HepG2 (cell line): ENCODE results near the gene DUSP22. TPM values are rescaled to one million over a fixed set of nuclear protein-coding genes. Genes with fewer than 3 reads are reported as not detected.

Experiments
- ATAC-seq: fragments of 200-7000 bp; cut with Tn5 transposase; 3 replicates; pipeline ENCODE4 v1.9.1; 2020; ENCODE audit warnings: mild to moderate bottlenecking, moderate library complexity
- BruUV-seq: library from RNA; stranded (reverse); fragments of 400-500 nt; replicated peaks from 2 replicates; lab custom pipeline; 2021; lab: Mats Ljungman, UMichigan
- CTCF ChIA-PET: fragments of 300-600 bp; formaldehyde crosslinking; extraction: SDS; loops from one replicate; lab custom pipeline; 2021; ENCODE audit warnings: low total read pairs, inconsistent platforms, low intra/inter-chr PET ratio; lab: Yijun Ruan, JAX
- POLR2A ChIA-PET: fragments of 350-600 bp; sonication (Branson Sonifier 250); formaldehyde crosslinking; loops from one replicate; lab custom pipeline; 2020; ENCODE audit warnings: antibody characterized with exemption, inconsistent platforms; lab: Yijun Ruan, JAX
- DNase-seq: peaks from one replicate; pipeline ENCODE4 v3.0.0-alpha.2; 2015; ENCODE audit warnings: low spot score
- FAIRE-seq: peaks from 3 replicates; lab custom pipeline; 2011; peaks lifted over from hg19 to GRCh38; lab: Jason Lieb, UNC
- H2AFZ ChIP-seq: one replicate; pipeline ENCODE4 v1.6.1; 2011; ENCODE audit warnings: low read length, inconsistent platforms
- H3K27ac ChIP-seq: fragments of 300-600 bp; 3 replicates; pipeline ENCODE4 v1.8.0; 2011; ENCODE audit warnings: mixed run types, mild to moderate bottlenecking, mixed read lengths, low read length, inconsistent platforms; ENCODE audit not compliant: insufficient read depth; ENCODE audit errors: extremely low read length
- H3K27me3 ChIP-seq, 2 experiments: fragments of 200-600 bp in 1 of 2; 2 replicates in 1 of 2; 3 replicates in 1 of 2; pipeline versions ENCODE4 v1.6.0 to v1.8.0; 2011; ENCODE audit warnings: low read length in 2 of 2, mild to moderate bottlenecking in 2 of 2, moderate library complexity in 2 of 2, inconsistent platforms in 1 of 2; ENCODE audit not compliant: insufficient read depth in 2 of 2, control insufficient read depth in 1 of 2
- H3K36me3 ChIP-seq, 2 experiments: fragments of 200-600 bp in 1 of 2; replicated peaks in 1 of 2; 2 replicates in 1 of 2; 3 replicates in 1 of 2; pipeline versions ENCODE4 v1.5.1 to v1.8.0; 2011; ENCODE audit warnings: low read length in 2 of 2, inconsistent platforms in 1 of 2; ENCODE audit not compliant: insufficient read depth in 2 of 2, control insufficient read depth in 1 of 2
- H3K4me1 ChIP-seq: 2 replicates; pipeline ENCODE4 v1.5.1; 2012; ENCODE audit warnings: low read length, inconsistent platforms; ENCODE audit not compliant: insufficient read depth
- H3K4me2 ChIP-seq: 2 replicates; pipeline ENCODE4 v1.6.0; 2011; ENCODE audit warnings: low read depth, low read length, inconsistent platforms
- H3K4me3 ChIP-seq, 3 experiments: fragments of 200-600 bp in 1 of 3; sonication (generic), shearing (Covaris generic) in 1 of 3; replicated peaks in 1 of 3; 2 replicates each; pipeline ENCODE4 v1.5.1; 2011 to 2016; ENCODE audit warnings: low read length in 3 of 3, inconsistent platforms in 2 of 3, low read depth in 2 of 3, mild to moderate bottlenecking in 2 of 3, control low read depth in 1 of 3, mixed read lengths in 1 of 3; ENCODE audit not compliant: insufficient read depth in 1 of 3
- H3K79me2 ChIP-seq: one replicate; pipeline ENCODE4 v1.6.1; 2011; ENCODE audit warnings: low read length, inconsistent platforms; ENCODE audit not compliant: insufficient read depth
- H3K9ac ChIP-seq: 2 replicates; pipeline ENCODE4 v1.6.0; 2011; ENCODE audit warnings: mild to moderate bottlenecking, low read depth, low read length, inconsistent platforms; ENCODE audit not compliant: insufficient read depth
- H3K9me3 ChIP-seq: 2 replicates; pipeline ENCODE4 v1.5.1; 2012; ENCODE audit warnings: mild to moderate bottlenecking, low read length
- H4K20me1 ChIP-seq: 2 replicates; pipeline ENCODE4 v1.6.0; 2011; ENCODE audit warnings: inconsistent platforms, mild to moderate bottlenecking, low read length, moderate library complexity; ENCODE audit not compliant: insufficient read depth
- CSRNP1 ChIP-seq: sonication (generic); formaldehyde crosslinking; IDR thresholded peaks from 2 replicates; pipeline ENCODE4 v1.8.1; 2023; ENCODE audit warnings: mild to moderate bottlenecking, missing genetic modification reagents
- EED ChIP-seq: sonication (generic); formaldehyde crosslinking; IDR thresholded peaks from 2 replicates; pipeline ENCODE4 v1.5.0; 2020; ENCODE audit warnings: mild to moderate bottlenecking, missing genetic modification reagents
- EZH2 ChIP-seq: conservative IDR thresholded peaks from 2 replicates; pipeline ENCODE4 v1.6.1; 2012; ENCODE audit warnings: mild to moderate bottlenecking, low read depth, low read length, moderate library complexity
- HNF4A ChIP-seq: sonication (generic); formaldehyde crosslinking; IDR thresholded peaks from 2 replicates; pipeline ENCODE4 v1.4.0; 2020; ENCODE audit warnings: missing genetic modification reagents
- MTA3 ChIP-seq: sonication (generic); formaldehyde crosslinking; IDR thresholded peaks from 2 replicates; pipeline ENCODE4 v1.4.0; 2020; ENCODE audit warnings: missing genetic modification reagents
- MTERF4 ChIP-seq: sonication (generic); formaldehyde crosslinking; IDR thresholded peaks from 2 replicates; pipeline ENCODE4 v1.8.0; 2023; ENCODE audit warnings: mild to moderate bottlenecking, missing genetic modification reagents
- SCMH1 ChIP-seq: sonication (generic); formaldehyde crosslinking; IDR thresholded peaks from 2 replicates; pipeline ENCODE4 v1.9.0; 2021; ENCODE audit warnings: missing genetic modification reagents, mild to moderate bottlenecking, borderline replicate concordance
- TRIM24 ChIP-seq: sonication (generic); formaldehyde crosslinking; IDR thresholded peaks from 2 replicates; pipeline ENCODE4 v1.8.0; 2022; ENCODE audit warnings: mild to moderate bottlenecking, missing genetic modification reagents
- WIZ ChIP-seq: sonication (generic); formaldehyde crosslinking; IDR thresholded peaks from 2 replicates; pipeline ENCODE4 v1.5.1; 2020; ENCODE audit warnings: mild to moderate bottlenecking, missing genetic modification reagents
- ZBTB7A ChIP-seq: sonication (generic); formaldehyde crosslinking; IDR thresholded peaks from 2 replicates; pipeline ENCODE4 v1.8.0; 2022; ENCODE audit warnings: mild to moderate bottlenecking, missing genetic modification reagents
- ZC3H13 ChIP-seq: sonication (generic); formaldehyde crosslinking; IDR thresholded peaks from 2 replicates; pipeline ENCODE4 v1.8.1; 2023; ENCODE audit warnings: mild to moderate bottlenecking, missing genetic modification reagents, moderate library complexity
- ZHX1 ChIP-seq: sonication (generic); formaldehyde crosslinking; IDR thresholded peaks from 2 replicates; pipeline ENCODE4 v1.8.1; 2022; ENCODE audit warnings: low read depth, mild to moderate bottlenecking, missing genetic modification reagents
- ZNF20 ChIP-seq: sonication (generic); formaldehyde crosslinking; IDR thresholded peaks from 2 replicates; pipeline ENCODE4 v1.4.0; 2020; ENCODE audit warnings: mild to moderate bottlenecking, moderate library complexity, missing genetic modification reagents
- ZNF414 ChIP-seq: sonication (generic); formaldehyde crosslinking; IDR thresholded peaks from 2 replicates; pipeline ENCODE4 v1.5.0; 2020; ENCODE audit warnings: missing genetic modification reagents
- ZNF773 ChIP-seq: sonication (generic); formaldehyde crosslinking; IDR thresholded peaks from 2 replicates; pipeline ENCODE4 v1.4.0; 2020; ENCODE audit warnings: missing genetic modification reagents, borderline replicate concordance
- ZNF775 ChIP-seq: sonication (generic); formaldehyde crosslinking; IDR thresholded peaks from 2 replicates; pipeline ENCODE4 v1.4.0; 2020; ENCODE audit warnings: missing genetic modification reagents, mild to moderate bottlenecking, moderate library complexity, borderline replicate concordance
- WGBS: methylation state at CpG from one replicate; pipeline ENCODE4 v1.1.6; 2017; ENCODE audit warnings: low lambda C conversion rate; 5-methylcytosine and 5-hydroxymethylcytosine counted together
- in situ Hi-C: cut with HindIII; loops from 2 replicates; pipeline ENCODE4 v1.10.0; 2017; ENCODE audit warnings: low pct_unique_long_range_greater_than_20kb; ENCODE audit not compliant: extremely low pct_ligation_motif_present
- intact Hi-C: fragments of 100-400 bp; cut with micrococcal nuclease; formaldehyde crosslinking; loops from one replicate; pipeline ENCODE4 v1.10.0; 2022; ENCODE audit not compliant: unreplicated experiment
- polyA plus RNA-seq, 8 experiments: library from polyadenylated mRNA; depleted of rRNA in 3 of 8; stranded (reverse) in 7 of 8; unstranded in 1 of 8; fragments of >200 nt; fragmentation: Illumina TruSeq in 4 of 8; extraction: Trizol in 4 of 8; gene quantifications; 2 replicates each; pipeline versions ENCODE4 v1.2.1 to v1.2.3, GENCODE V29; 2011 to 2016; ENCODE audit warnings: low read depth in 4 of 8, missing spikeins in 1 of 8, mixed read lengths in 1 of 8; ENCODE audit not compliant: insufficient read depth in 1 of 8
- total RNA-seq, 5 experiments: library from RNA; depleted of rRNA; stranded (reverse); fragments of >200 nt; fragmentation: Illumina TruSeq; extraction: Trizol; gene quantifications; 2 replicates each; pipeline ENCODE4 v1.2.3, GENCODE V29; 2016; ENCODE audit warnings: low read depth in 1 of 5

Gene DUSP22
- total and polyA plus RNA-seq, 2 of the 13 experiments (the other 11 are each of a cell fraction or from before 2014, with no cell fraction given) = 20.2 to 32.8 TPM

- BruUV-seq = no TSS peak
- no peak for TF ChIP-seq MTA3
- no peak for TF ChIP-seq SCMH1 (CRISPR knock-in tag)
- no peak for TF ChIP-seq ZC3H13 (CRISPR knock-in tag)
- no peak for TF ChIP-seq EED
- no peak for TF ChIP-seq HNF4A
- TF ChIP-seq ZNF773 = no peak
- no peak for TF ChIP-seq ZNF414 (CRISPR knock-in tag)
- TF ChIP-seq CSRNP1 = no peak
- no peak for TF ChIP-seq EZH2
- TF ChIP-seq TRIM24 = no peak
- TF ChIP-seq ZHX1 (CRISPR knock-in tag) = no peak
- no peak for TF ChIP-seq WIZ
- no peak for TF ChIP-seq MTERF4 (CRISPR knock-in tag)
- no peak for TF ChIP-seq ZNF775
- no peak for TF ChIP-seq ZNF20 (CRISPR knock-in tag)
- no peak for TF ChIP-seq ZBTB7A (CRISPR knock-in tag)
- intact Hi-C loops (no loop called here), in situ Hi-C loops (no loop called here)
- CTCF ChIA-PET = no interaction called here
- H4K20me1 ChIP-seq = no peaks in the 10 kb centered on the region
- no peak for ATAC-seq
- no peak overlapping the region for H3K27ac ChIP-seq
- no peak overlapping the region for H3K9ac ChIP-seq
- no peak overlapping the region for H3K4me2 ChIP-seq
- WGBS = 48% methylated on average over 1 of the region's 1 CpG
- H3K36me3 ChIP-seq = peaks cover 3% of the 10 kb centered on the region in 2 experiments; a peak in 1 of 5 replicates
- H3K4me1 ChIP-seq = no peaks in the 10 kb centered on the region
- H3K4me3 ChIP-seq = no peak overlapping the region
- no peak overlapping the region for H2AFZ ChIP-seq
- no peaks in the 10 kb centered on the region for H3K79me2 ChIP-seq
- POLR2A ChIA-PET = no interaction called here
- H3K9me3 ChIP-seq = no peaks in the 10 kb centered on the region
- H3K27me3 ChIP-seq = no peaks in the 10 kb centered on the region; a peak in 2 of 5 replicates
- DNase-seq = no peak
- no peak for FAIRE-seq
Observed at GRCh38 chr6:321158-321438, 28.8 kb downstream of the DUSP22 start.
